WTC11 (cell line): ENCODE data around the gene SLC8B1. TPM values are rescaled to one million over a fixed set of nuclear protein-coding genes. Genes with fewer than 3 reads are reported as not detected.

Experiments used
- ATAC-seq: fragments of 200-7000 bp; cut with Tn5 transposase; 2 replicates; pipeline ENCODE4 v1.10.0; 2021; ENCODE audit warnings: mild to moderate bottlenecking, moderate library complexity
- CTCF ChIA-PET: fragments of 300-600 bp; sonication (Branson Sonifier 250); formaldehyde crosslinking; loops from one replicate; lab custom pipeline; 2021; ENCODE audit warnings: antibody characterized with exemption; lab: Charles Lee
- POLR2A ChIA-PET: fragments of 350-600 bp; sonication (Branson Sonifier 250); formaldehyde crosslinking; loops from one replicate; lab custom pipeline; 2021; ENCODE audit warnings: antibody characterized with exemption; lab: Charles Lee
- DNase-seq: peaks from one replicate; pipeline ENCODE4 v3.0.0; 2021; ENCODE audit warnings: low spot score
- H3K27ac Mint-ChIP-seq: 2 replicates; pipeline ENCODE4 v1.8.0; 2021; ENCODE audit warnings: mixed read lengths
- H3K27me3 Mint-ChIP-seq: 2 replicates; pipeline ENCODE4 v1.8.0; 2021; ENCODE audit warnings: low read depth, mild to moderate bottlenecking, moderate library complexity, mixed read lengths
- H3K36me3 Mint-ChIP-seq: 2 replicates; pipeline ENCODE4 v1.8.0; 2021; ENCODE audit warnings: mixed read lengths
- H3K4me1 Mint-ChIP-seq: 2 replicates; pipeline ENCODE4 v1.8.0; 2022; ENCODE audit warnings: mixed read lengths
- H3K4me3 Mint-ChIP-seq: 2 replicates; pipeline ENCODE4 v1.8.0; 2021; ENCODE audit warnings: mild to moderate bottlenecking, moderate library complexity, mixed read lengths
- H3K9me3 Mint-ChIP-seq: 2 replicates; pipeline ENCODE4 v1.8.0; 2021; ENCODE audit warnings: mixed read lengths
- ATF1 ChIP-seq: sonication (generic); formaldehyde crosslinking; IDR thresholded peaks from 2 replicates; pipeline ENCODE4 v1.8.1; 2023; ENCODE audit warnings: mild to moderate bottlenecking, moderate library complexity, missing genetic modification reagents
- ATF2 ChIP-seq: sonication (generic); formaldehyde crosslinking; IDR thresholded peaks from 2 replicates; pipeline ENCODE4 v1.8.1; 2022; ENCODE audit warnings: low read depth, missing genetic modification reagents, borderline replicate concordance
- CREB1 ChIP-seq: sonication (generic); formaldehyde crosslinking; IDR thresholded peaks from 2 replicates; pipeline ENCODE4 v1.8.0; 2023; ENCODE audit warnings: mild to moderate bottlenecking, missing genetic modification reagents
- E2F4 ChIP-seq: sonication (generic); formaldehyde crosslinking; IDR thresholded peaks from 2 replicates; pipeline ENCODE4 v1.8.1; 2022; ENCODE audit warnings: low read depth, mild to moderate bottlenecking, moderate library complexity, missing genetic modification reagents, borderline replicate concordance
- ETV6 ChIP-seq: sonication (generic); formaldehyde crosslinking; IDR thresholded peaks from 2 replicates; pipeline ENCODE4 v1.8.1; 2022; ENCODE audit warnings: mild to moderate bottlenecking, missing genetic modification reagents
- NFATC4 ChIP-seq: fragments of 250-450 bp; sonication (Bioruptor Pico); IDR thresholded peaks from 2 replicates; pipeline ENCODE4 v1.9.0; 2021; ENCODE audit warnings: mild to moderate bottlenecking
- NR2C2 ChIP-seq: sonication (generic); formaldehyde crosslinking; IDR thresholded peaks from 2 replicates; pipeline ENCODE4 v1.8.0; 2022; ENCODE audit warnings: mild to moderate bottlenecking, missing genetic modification reagents
- OVOL2 ChIP-seq: fragments of 250-450 bp; sonication (Bioruptor Pico); IDR thresholded peaks from 2 replicates; pipeline ENCODE4 v1.9.0; 2021; ENCODE audit warnings: mild to moderate bottlenecking, borderline replicate concordance
- PREB ChIP-seq: sonication (generic); formaldehyde crosslinking; IDR thresholded peaks from 2 replicates; pipeline ENCODE4 v1.8.1; 2022; ENCODE audit warnings: mild to moderate bottlenecking, missing genetic modification reagents, moderate library complexity, borderline replicate concordance
- SP1 ChIP-seq: sonication (generic); formaldehyde crosslinking; conservative IDR thresholded peaks from 2 replicates; pipeline ENCODE4 v1.8.1; 2022; ENCODE audit warnings: missing genetic modification reagents
- ZMAT4 ChIP-seq: fragments of 250-450 bp; sonication (Bioruptor Pico); IDR thresholded peaks from 2 replicates; pipeline ENCODE4 v1.9.0; 2021; ENCODE audit warnings: mild to moderate bottlenecking
- ZNF138 ChIP-seq: sonication (generic); formaldehyde crosslinking; conservative IDR thresholded peaks from 2 replicates; pipeline ENCODE4 v1.8.1; 2022; ENCODE audit warnings: mild to moderate bottlenecking, moderate library complexity, missing genetic modification reagents
- total RNA-seq: library from RNA; stranded (reverse); gene quantifications from 3 replicates; pipeline ENCODE4 v1.2.3, GENCODE V29; 2021

SLC8B1 gene
- total RNA-seq, 1 experiment from 2014 or later = 13.8 TPM

GRCh38 chr12:113329022-113329790 is 5.7 kb downstream of the SLC8B1 start:
- ATAC-seq = no peak
- no peak for DNase-seq
- no peak for TF ChIP-seq OVOL2
- TF ChIP-seq ETV6 (CRISPR knock-in tag) = no peak
- no peak for TF ChIP-seq CREB1 (CRISPR knock-in tag)
- TF ChIP-seq, all 79 proteins: peak for 0
- H3K4me3 Mint-ChIP-seq = no peak overlapping the region
- ChIA-PET POLR2A (interaction anchor here (0.6 kb wide), 1 partner anchor 250 kb away, joined by 8 read pairs; no protein-coding TSS in a partner anchor), CTCF (interaction anchor here (1.2 kb wide), 1 partner anchor 132 kb away, joined by 3 read pairs; no protein-coding TSS in a partner anchor)
- H3K27ac Mint-ChIP-seq = no peak overlapping the region
- no peaks in the 10 kb centered on the region for H3K9me3 Mint-ChIP-seq
- peaks cover 15% of the 10 kb centered on the region for H3K36me3 Mint-ChIP-seq
- peaks cover 8% of the 10 kb centered on the region; the same call in 1 of the 2 replicates for H3K4me1 Mint-ChIP-seq
- H3K27me3 Mint-ChIP-seq = peaks cover 8% of the 10 kb centered on the region

- peaks cover 15% of the 10 kb centered on the region for H3K36me3 Mint-ChIP-seq
- no peak overlapping the region for H3K27ac Mint-ChIP-seq
- H3K9me3 Mint-ChIP-seq = no peaks in the 10 kb centered on the region
- CTCF ChIA-PET = interaction anchor here (1.2 kb wide), 1 partner anchor 133 kb away, joined by 3 read pairs; no protein-coding TSS in a partner anchor
- H3K27me3 Mint-ChIP-seq = 0 out of 2 replicates have a peak, but pooled peaks cover under 1% of the 10 kb centered on the region
- 0 out of 2 replicates have a peak, but pooled peaks cover 2% of the 10 kb centered on the region for H3K4me1 Mint-ChIP-seq
- no peak overlapping the region for H3K4me3 Mint-ChIP-seq
- TF ChIP-seq ZNF138 = no peak
- TF ChIP-seq PREB (CRISPR knock-in tag) = no peak
- no peak for TF ChIP-seq NR2C2 (CRISPR knock-in tag)
- TF ChIP-seq E2F4 = no peak
- no peak for TF ChIP-seq ZMAT4 (CRISPR knock-in tag)
- TF ChIP-seq, all 79 proteins: peak for 0
- POLR2A ChIA-PET = interaction anchor here (0.6 kb wide), 1 partner anchor 249 kb away, joined by 8 read pairs; no protein-coding TSS in a partner anchor
- ATAC-seq = no peak
- DNase-seq = no peak
Measured at GRCh38 chr12:113328368-113328889, 6.5 kb downstream of the SLC8B1 start.

GRCh38 chr12:113326775-113327395 is 8.0 kb downstream of the SLC8B1 start:
- no peak for TF ChIP-seq NFATC4 (CRISPR knock-in tag)
- peak; percentile 32; the same call in 1 of the 2 replicates for ATAC-seq
- CTCF ChIA-PET = interaction anchor here (0.5 to 1.8 kb wide), 5 partner anchors 8 to 99 kb away, joined by 3 to 12 read pairs (median 4); partner anchors contain the start of gene SLC8B1

GRCh38 chr12:113325916-113326315 is 9.0 kb downstream of the SLC8B1 start:
- H3K9me3 Mint-ChIP-seq = no peaks in the 10 kb centered on the region; the same call in 1 of the 2 replicates
- peaks cover 10% of the 10 kb centered on the region for H3K36me3 Mint-ChIP-seq
- no peak for ATAC-seq
- CTCF ChIA-PET = interaction anchor here (0.8 to 1.8 kb wide), 3 partner anchors 9 to 100 kb away, joined by 4 to 12 read pairs (median 9); partner anchors contain the start of gene SLC8B1
- 0 out of 2 replicates have a peak, but pooled peaks cover 2% of the 10 kb centered on the region for H3K4me1 Mint-ChIP-seq
- no peak overlapping the region for H3K4me3 Mint-ChIP-seq
- no peak for TF ChIP-seq ATF2 (CRISPR knock-in tag)
- TF ChIP-seq ATF1 (CRISPR knock-in tag) = no peak
- no peak for TF ChIP-seq ZMAT4 (CRISPR knock-in tag)
- no peak for TF ChIP-seq SP1 (CRISPR knock-in tag)
- TF ChIP-seq, all 79 proteins: peak for 0
- H3K27me3 Mint-ChIP-seq = no peaks in the 10 kb centered on the region
- POLR2A ChIA-PET = interaction anchor here (1.6 kb wide), 1 partner anchor 9 kb away, joined by 5 read pairs; no protein-coding TSS in a partner anchor
- no peak for DNase-seq
- H3K27ac Mint-ChIP-seq = no peak overlapping the region

More at GRCh38 chr12:113326775-113327395, 8.0 kb downstream of the SLC8B1 start:
- DNase-seq = no peak
- Mint-ChIP-seq H3K27me3 (no peaks in the 10 kb centered on the region), H3K27ac (peak overlapping the region; percentile 84), H3K36me3 (peaks cover 13% of the 10 kb centered on the region), H3K9me3 (no peaks in the 10 kb centered on the region; the same call in 1 of the 2 replicates), H3K4me1 (0 out of 2 replicates have a peak, but pooled peaks cover 2% of the 10 kb centered on the region), H3K4me3 (no peak overlapping the region)
- POLR2A ChIA-PET = interaction anchor here (1.6 kb wide), 1 partner anchor 9 kb away, joined by 5 read pairs; no protein-coding TSS in a partner anchor
